ENCODE data around the gene ATP8B4. TPM values are rescaled to one million over a fixed set of nuclear protein-coding genes. Genes with fewer than 3 reads are reported as not detected.

ATP8B4 gene
- total and polyA plus RNA-seq, 12 donors: 2.1 to 23.9 (median 4.9) TPM

DNA sequence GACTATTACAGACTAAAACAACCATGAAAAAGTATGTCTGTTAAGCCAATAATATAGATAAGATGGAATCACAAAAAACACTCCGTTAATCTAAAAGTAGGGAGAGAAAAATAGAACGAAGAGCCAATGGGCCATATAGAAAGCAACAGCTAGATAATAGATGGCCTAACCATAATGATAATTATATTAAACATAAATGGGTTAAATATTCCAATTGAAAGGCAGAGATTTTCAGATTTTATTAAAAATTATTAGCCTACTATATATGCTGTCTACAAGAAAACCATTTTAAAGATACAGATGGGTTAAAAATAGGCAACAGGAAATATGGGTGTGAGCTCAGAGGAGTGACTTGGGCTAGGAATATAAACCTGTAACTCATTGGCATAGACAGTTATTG lies 76.3 kb downstream of the ATP8B4 start:
- WGBS, 4 donors: 88 to 94% (median 88%) methylated on average over 2 of the region's 2 CpGs
- Histone ChIP-seq H3K9me3 (replicated peaks in 1 of 3) (no peaks in the 10 kb centered on the region), H3K4me1 (replicated peaks in 1 of 2) (no peaks in the 10 kb centered on the region), H3K4me3 (no peak overlapping the region), H3K36me3 (replicated peaks in 1 of 2) (no peaks in the 10 kb centered on the region), H3K27ac (no peak overlapping the region), H3K27me3 (no peaks in the 10 kb centered on the region)
- DNase-seq: no peak
- TF ChIP-seq, protein P1, sequence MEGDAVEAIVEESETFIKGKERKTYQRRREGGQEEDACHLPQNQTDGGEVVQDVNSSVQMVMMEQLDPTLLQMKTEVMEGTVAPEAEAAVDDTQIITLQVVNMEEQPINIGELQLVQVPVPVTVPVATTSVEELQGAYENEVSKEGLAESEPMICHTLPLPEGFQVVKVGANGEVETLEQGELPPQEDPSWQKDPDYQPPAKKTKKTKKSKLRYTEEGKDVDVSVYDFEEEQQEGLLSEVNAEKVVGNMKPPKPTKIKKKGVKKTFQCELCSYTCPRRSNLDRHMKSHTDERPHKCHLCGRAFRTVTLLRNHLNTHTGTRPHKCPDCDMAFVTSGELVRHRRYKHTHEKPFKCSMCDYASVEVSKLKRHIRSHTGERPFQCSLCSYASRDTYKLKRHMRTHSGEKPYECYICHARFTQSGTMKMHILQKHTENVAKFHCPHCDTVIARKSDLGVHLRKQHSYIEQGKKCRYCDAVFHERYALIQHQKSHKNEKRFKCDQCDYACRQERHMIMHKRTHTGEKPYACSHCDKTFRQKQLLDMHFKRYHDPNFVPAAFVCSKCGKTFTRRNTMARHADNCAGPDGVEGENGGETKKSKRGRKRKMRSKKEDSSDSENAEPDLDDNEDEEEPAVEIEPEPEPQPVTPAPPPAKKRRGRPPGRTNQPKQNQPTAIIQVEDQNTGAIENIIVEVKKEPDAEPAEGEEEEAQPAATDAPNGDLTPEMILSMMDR (IDR thresholded peaks at IDR 0.05): no peak
- TF ChIP-seq POLR2A (IDR thresholded peaks at IDR 0.05): no peak
- intact Hi-C loops (cut with DNase I): no loop called here

DNA sequence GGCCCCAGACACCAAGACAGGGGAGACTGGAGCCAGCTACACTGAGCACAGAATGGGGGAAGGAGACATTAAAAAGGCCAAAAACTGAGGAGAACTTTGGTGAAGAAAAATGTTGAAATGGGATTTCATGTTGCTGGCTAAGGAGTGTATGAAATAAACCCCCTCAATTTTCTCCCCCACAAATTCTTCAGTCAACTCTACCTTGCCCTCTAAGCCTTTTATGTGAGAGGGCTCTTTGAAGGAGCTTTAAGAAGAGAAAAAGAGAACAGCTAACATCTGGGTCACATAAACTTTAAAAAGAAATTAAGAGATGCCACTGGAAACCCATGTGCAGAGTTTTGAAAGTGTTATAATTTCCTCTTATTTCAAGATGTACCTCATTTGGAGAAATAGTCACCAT lies 88.6 kb downstream of the ATP8B4 start:
- TF ChIP-seq, protein P1 (IDR thresholded peaks at IDR 0.05): no peak
- TF ChIP-seq POLR2A (IDR thresholded peaks at IDR 0.05): no peak
- intact Hi-C loops (cut with DNase I): no loop called here
- no peaks in the 10 kb centered on the region for H3K9me3 ChIP-seq (replicated peaks in 1 of 3)
- H3K36me3 ChIP-seq (replicated peaks in 1 of 2): no peaks in the 10 kb centered on the region
- DNase-seq: no peak
- H3K4me3 ChIP-seq: no peak overlapping the region
- H3K4me1 ChIP-seq (replicated peaks in 1 of 2): no peaks in the 10 kb centered on the region
- no peaks in the 10 kb centered on the region for H3K27me3 ChIP-seq
- H3K27ac ChIP-seq: no peak overlapping the region

DNA sequence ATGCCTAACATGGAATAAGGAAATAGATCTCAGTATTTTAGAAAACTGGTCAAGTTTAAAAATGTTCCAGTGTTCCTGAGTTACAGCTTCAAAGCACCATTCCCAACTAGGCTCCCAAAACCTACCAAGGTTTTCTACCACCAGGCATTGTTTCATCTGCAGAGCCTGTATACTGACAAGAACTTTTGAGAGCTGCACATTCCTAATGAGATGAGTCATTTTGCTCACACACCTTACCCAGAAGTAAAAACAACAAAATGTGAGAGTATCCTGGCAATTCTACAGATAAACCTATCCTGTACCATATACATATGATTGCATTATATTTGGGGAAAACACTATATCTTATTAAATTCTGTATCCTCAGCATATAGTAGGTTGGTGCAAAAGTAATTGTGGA lies 90.7 kb downstream of the ATP8B4 start:
- Histone ChIP-seq H3K27me3 (no peaks in the 10 kb centered on the region), H3K27ac (no peak overlapping the region), H3K4me3 (no peak overlapping the region), H3K9me3 (replicated peaks in 1 of 3) (no peaks in the 10 kb centered on the region), H3K4me1 (replicated peaks in 1 of 2) (no peaks in the 10 kb centered on the region), H3K36me3 (replicated peaks in 1 of 2) (no peaks in the 10 kb centered on the region)
- DNase-seq: no peak
- intact Hi-C loops (cut with DNase I): no loop called here
- TF ChIP-seq, protein P1 (IDR thresholded peaks at IDR 0.05): no peak
- TF ChIP-seq POLR2A (IDR thresholded peaks at IDR 0.05): no peak

DNA sequence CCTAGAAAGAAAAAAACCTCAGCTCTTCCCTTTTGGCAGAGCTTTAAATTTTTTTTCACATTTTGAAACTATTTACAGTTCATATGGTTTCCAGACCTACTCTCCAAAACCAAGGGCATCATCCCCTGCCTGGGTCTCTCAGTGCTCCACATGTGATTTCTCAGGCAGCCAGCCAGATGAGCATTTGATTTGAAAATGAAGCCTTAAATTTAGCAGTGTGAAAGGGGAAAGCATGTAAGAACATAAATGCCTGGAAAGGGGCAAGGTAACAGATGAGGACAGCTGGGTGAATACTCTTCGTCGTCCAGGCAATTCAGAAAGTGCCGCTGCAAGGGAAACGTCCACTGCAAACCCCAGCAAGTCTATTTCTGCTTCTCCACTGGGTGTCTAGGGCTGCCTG lies 94.8 kb downstream of the ATP8B4 start:
- intact Hi-C loops (cut with DNase I): no loop called here
- WGBS, 4 donors: 50 to 68% (median 56%) methylated on average over 4 of the region's 4 CpGs
- TF ChIP-seq, protein P1 (IDR thresholded peaks at IDR 0.05): no peak
- TF ChIP-seq POLR2A (IDR thresholded peaks at IDR 0.05): no peak
- H3K4me3 ChIP-seq: no peak overlapping the region
- no peak overlapping the region for H3K27ac ChIP-seq
- H3K36me3 ChIP-seq (replicated peaks in 1 of 2): no peaks in the 10 kb centered on the region
- no peaks in the 10 kb centered on the region for H3K4me1 ChIP-seq (replicated peaks in 1 of 2)
- H3K27me3 ChIP-seq: no peaks in the 10 kb centered on the region
- DNase-seq: no peak
- H3K9me3 ChIP-seq (replicated peaks in 1 of 3): no peaks in the 10 kb centered on the region
